SK-N-DZ (cell line): ENCODE results near the gene S1PR1. TPM values are rescaled to one million over a fixed set of nuclear protein-coding genes. Genes with fewer than 3 reads are reported as not detected.
A peak's percentile ranks its signal among the peaks of the same experiment; 100 is the strongest.
"Not testable (repeated sequence)": the region's sequence is repeated elsewhere in the genome, so short reads cannot be mapped to it uniquely, and the experiment has no call there.

Source experiments
- DNase-seq: peaks from one replicate; pipeline ENCODE4 v3.0.0-alpha.2; 2015; ENCODE audit warnings: low spot score
- polyA plus RNA-seq, 2 experiments: library from polyadenylated mRNA; depleted of rRNA; stranded (reverse); fragments of >200 nt; gene quantifications; 2 replicates each; pipeline ENCODE4 v1.2.3, GENCODE V29; 2014

S1PR1 gene
- polyA plus RNA-seq (2014; cell fraction: cytosol; rRNA removed): not detected in 2 replicates
- polyA plus RNA-seq (2014; cell fraction: nucleus; rRNA removed): 0.16 and 0.17 TPM in 2 replicates

DNA sequence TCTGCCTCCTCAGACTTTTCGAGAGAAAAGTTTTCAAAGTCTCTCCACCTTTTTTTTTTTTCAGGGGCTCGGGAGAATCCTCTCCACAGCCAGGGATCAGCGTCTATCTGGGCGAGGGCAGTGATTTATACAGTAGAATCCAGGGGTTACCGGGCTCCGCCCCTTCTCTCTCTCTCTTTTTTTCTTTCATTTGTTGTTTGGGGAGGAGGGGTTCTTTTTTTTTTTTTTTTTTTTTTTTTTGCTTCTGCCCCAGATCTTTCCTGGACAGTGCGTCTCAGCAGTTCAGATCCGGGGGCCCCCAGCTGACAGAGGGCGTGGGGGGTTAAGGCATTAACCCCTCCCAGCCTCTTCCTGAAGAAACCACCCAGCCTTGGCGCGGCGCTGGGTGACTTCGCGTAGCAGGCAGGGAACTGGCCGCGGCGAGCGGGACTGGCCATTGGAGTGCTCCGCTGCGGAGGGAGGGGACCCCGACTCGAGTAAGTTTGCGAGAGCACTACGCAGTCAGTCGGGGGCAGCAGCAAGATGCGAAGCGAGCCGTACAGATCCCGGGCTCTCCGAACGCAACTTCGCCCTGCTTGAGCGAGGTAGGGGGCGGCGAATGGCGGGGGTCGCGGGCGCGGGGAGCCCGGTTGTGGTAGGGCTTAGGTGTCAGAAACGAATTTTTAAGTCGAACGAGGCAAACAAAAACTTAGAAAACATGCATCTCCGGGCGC is at the start of gene S1PR1:
S1PR1 (plus strand) TSS at position 504 of the 713 bp plus-strand sequence. CDS start 1,966 bp downstream, outside the sequence.
- peak; percentile 29 for DNase-seq

DNA sequence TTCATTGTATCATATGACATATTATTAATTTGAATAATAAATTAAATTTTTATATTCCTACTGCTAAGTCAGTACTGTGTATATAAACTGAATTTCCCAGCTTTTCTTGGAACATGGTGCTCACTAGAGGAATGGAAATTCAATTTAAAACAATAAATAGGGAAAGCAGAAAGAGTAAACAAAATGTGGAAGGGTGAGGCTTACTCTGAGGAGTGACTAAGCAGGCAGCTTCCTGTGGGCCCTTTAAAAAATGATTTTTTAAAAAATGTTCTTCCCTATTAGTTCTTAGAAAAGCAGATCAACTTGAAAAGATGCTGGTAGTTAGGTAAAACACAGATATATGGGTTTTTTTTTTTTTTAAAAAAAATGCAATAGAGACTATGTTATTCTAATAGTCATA is 49.5 kb upstream of the S1PR1 start:
- no peak for DNase-seq

DNA sequence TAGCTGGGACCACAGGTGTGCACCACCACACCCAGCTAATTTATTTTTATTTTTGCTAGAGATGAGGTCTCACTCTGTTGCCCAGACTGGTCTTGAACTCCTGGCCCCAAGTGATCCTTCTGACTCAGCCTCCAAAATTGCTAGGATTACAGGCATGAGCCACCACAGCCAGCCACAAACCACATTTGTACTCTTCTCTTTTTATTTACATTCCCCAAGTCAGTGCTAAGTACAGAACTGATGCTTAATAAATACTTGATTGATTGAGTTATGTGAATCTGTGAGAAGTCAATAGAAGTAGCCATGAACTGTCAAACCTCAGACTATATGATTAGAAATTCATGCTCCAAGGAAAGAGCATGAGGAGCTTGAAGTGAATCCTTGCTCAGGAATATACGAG is 48.5 kb upstream of the S1PR1 start:
- no peak for DNase-seq

DNA sequence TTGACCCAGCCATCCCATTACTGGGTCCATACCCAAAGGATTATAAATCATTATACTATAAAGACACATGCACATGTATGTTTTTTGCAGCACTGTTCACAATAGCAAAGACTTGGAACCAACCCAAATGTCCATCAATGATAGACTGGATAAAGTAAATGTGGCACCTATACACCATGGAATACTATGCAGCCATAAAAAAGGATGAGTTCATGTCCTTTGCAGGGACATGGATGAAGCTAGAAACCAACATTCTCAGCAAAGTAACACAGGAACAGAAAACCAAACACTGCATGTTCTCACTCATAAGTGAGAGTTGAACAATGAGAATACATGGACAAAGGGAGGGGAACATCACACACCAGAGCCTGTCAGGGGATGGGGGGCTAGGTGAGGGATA is 47.9 kb upstream of the S1PR1 start:
- not testable (repeated sequence) for DNase-seq

DNA sequence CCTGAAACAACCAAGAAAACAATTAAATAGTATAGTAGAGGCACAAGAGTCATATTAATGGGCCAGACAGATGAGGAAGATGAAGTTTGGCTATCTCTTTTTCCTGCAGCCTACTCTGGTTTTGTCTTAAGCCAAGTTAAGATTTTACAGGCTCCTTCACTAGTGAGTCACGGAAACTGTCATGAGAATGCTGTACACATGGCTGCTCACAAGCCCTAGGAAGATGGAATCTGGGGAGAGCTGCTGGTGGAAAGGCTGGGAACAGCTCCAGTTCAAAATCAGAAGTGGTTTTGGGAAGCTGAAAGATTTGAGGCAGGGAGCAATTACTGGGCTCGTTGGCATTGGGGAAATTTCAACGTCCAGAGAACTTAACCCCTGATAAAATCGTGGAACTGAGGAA is 46.4 kb upstream of the S1PR1 start:
- no peak for DNase-seq

DNA sequence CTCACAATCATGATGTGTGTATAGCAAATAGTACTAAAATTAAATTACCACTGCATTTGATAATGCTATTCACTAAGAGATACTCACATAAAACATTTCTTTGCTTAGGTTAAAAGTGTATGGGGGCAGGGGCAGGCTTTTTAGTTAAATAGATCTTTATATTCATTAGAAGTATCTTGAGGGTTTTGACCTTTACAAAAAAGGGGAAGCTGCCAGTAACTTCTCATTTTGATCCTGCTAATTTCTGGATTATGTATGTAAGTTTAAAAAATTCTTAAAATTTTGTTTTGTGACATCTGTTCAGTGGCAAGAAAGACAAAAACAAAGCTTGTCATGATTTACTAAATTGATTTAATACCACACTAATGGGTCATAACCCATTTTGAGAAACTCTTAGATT is 45.8 kb upstream of the S1PR1 start:
- DNase-seq: no peak

DNA sequence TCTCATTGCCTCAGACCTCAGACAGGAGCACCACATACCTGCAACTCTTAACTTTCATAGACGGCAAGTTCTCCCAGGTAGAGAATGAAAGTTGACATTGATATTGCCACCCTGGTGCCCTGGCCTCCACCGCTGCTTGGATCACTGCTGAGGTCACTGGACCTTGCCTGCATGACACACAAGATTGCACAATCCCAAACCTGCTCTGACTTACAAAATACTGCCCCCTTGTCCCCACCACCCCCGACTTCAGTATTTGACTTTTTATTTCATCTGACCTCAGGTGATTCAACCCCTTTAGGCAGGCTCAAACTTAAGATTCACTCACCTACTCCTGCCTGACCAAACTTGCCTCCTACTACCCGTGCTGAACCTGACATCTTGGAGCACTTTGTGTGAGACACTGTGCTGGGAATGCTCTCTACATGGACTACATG is 43.1 kb upstream of the S1PR1 start:
- DNase-seq: no peak

DNA sequence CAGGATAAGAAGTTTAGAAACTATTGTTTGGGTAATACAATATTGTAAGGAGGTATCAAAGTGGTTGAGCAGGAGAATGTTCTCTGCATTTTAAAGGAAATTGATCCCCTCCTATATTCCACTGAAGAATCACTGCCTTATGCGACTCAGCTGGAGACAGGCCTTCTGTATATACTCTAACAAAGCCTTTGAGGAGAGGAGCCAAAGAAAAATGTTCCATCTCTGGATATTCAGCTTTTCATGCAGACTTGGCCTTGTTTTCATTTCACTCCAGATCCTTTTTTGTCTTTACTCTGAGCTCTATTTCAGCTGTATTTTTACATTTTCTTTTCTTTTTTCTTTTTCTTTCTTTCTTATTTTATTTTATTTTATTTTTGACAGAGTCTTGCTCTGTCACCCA is 42.1 kb upstream of the S1PR1 start:
- no peak for DNase-seq

DNA sequence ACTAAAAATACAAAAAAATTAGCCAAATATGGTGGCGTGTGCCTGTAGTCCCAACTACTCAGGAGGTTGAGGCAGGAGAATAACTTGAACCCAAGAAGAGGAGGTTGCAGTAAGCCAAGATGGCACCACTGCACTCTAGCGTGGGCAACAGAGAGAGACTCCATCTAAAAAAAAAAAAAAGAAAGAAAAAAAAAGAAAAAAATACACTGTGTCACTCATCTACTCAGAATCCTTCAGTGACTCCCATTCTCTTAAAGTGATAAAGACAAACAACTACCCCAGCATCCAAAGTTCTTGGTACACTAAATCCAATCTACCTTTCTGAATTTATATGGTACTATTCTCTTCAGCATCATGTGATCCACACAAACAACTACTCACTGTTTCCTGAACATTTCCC is 40.2 kb upstream of the S1PR1 start:
- no peak for DNase-seq

DNA sequence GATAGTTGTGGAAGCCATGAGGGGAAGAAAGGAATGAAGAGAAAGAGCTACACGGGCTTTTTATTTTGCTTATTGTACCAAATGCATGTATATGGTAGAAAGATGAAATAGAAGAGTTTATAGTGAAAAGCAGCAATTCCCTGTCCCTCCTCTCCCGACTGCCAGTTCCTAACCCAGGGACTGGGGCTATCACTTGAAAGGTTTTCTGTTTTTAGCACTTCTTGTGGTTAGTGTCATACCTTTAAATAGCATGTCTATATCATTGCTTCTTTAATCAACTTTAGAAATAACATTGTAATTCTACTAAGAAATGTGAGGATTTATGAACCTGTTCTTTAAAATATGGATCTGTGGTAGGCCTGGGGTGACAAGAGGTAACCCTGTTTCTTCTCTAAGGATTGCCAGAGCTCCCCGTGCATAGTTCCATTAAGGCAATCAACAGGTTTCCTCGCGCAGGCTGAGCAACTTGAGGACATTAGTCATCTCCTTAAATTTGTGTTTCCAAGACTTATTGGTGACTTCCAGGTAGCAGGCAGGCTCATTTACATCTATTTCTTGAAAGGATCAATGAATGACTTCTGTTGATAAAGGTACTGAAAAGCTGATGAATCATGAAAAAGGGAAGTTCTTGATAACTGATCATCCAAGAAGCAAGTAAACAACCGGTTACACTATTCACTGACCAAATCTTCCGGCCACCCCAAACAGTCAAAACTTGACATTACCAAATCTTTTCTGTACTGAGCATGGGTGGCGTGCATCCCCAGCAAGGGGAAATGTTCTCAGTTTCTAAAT is 37.8 kb upstream of the S1PR1 start:
- no peak for DNase-seq

DNA sequence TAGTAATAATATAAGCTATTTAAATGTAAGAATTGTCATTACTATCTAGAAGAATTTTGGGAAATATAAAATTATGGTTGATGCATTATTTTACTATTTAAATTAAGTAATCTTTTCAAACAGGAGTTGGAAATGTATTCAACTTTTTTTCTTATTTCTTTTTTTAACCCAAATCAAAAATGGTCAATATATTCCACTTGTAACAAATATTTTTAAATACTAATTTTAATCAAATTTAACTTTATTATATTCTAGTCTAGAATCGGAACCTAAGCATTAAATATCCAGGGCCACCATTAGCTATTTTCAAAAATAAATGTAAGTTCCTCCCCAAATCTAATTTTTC is 37.2 kb upstream of the S1PR1 start:
- no peak for DNase-seq

DNA sequence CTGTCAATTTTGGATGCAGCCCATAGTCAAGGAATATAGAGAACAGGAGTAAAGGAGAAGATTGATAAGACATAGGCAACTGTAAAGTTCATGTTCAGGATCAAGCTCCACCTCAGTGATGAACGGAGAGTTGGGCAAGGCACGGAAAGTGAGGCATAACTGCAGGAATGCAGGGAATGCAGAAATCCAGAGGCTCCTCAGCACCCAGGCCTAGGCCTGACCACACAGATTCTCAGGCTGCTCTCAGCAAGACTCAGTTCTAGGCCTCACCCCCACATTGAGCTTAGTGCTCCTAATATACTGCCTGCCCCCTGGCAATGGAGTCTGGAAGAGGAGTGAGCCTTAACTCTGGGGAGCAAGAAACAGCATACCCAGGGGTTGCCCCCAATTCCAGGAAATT is 36.3 kb upstream of the S1PR1 start:
- no peak for DNase-seq

DNA sequence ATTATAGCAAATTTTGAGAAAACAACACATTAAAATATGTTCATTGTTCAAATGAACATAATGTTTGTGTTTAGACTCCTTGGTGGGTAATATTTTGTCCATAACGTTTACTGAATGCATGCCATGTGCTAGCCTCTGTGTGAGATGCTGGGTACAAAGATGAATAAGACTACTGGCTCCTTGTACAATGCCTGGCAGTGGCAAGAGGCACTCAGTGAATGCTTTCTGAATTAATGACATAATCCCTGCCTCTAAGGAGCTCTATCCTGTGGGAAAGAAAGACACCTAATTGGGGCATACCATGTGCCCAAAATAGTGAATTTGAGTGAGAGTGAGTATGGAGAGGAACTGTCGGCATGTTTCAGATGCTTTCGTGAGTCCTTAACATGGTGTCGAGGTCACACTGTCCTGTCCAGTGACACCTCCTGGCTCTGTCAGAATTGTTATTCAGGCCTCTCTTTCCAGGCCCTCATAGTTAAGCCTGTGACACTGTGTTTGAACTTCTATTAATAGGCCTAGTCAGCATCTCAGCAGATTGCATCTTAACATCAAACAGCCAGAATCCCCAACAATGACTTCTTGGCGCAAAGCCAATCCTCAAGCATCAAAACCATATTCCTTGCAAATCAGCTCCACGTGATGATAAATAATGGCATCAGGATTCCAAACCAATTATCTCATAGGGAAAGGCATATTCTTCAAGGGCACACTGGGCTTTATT is 32.8 kb upstream of the S1PR1 start:
- peak; percentile 72 for DNase-seq

DNA sequence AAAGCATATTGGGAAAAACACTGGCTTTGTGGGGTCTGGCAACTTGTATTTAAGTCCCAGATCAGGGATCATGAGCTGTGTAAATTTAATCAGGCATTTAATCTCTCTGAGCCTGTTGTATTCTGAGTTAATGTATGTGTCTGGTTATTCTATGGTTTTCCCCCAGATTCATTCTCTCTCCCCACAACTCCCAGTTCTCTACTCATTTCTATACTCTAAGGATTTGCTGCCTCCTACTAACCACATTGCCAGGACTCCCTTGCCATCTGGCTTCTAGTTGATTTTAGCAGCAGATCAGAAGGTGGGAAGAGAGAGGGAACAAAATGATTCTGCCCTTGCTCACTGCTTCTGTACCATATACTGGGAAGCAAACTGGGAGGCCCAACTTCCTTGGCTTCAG is 31.4 kb upstream of the S1PR1 start:
- peak; percentile 59 for DNase-seq

DNA sequence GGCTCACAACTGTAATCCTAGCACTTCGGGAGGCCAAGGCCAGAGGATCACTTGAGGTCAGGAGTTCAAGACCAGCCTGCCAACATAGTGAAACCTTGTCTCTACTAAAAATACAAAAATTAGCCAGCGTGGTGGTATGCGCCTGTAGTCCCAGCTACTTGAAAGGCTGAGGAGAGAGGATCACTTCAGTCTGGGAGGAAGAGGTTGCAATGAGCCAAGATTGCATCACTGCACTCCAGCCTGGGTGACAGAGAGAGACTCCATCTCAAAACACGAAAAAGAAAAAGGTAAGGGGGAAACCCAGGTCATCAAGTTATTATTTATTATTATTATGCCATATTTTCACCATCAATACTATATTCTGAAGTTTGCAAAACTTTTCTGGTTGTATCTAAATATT is 30.7 kb upstream of the S1PR1 start:
- not testable (repeated sequence) for DNase-seq

DNA sequence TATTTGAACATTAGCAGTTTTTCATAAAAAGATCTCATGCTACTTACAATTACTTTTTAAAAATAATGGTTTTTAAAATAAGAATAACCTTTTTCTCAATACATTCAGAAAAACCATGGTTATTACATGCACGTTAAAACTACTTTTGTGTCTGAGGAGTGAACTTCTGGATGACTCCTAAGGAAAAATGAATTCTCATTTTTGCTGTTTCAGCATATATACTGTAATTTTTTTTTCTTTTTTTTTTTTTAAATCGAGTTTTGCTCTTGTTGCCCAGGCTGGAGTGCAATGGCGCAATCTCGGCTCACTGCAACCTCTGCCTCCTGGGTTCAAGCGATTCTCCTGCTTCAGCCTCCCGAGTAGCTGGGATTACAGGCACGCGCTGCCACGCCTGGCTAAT is 29.5 kb upstream of the S1PR1 start:
- DNase-seq: not testable (repeated sequence)

DNA sequence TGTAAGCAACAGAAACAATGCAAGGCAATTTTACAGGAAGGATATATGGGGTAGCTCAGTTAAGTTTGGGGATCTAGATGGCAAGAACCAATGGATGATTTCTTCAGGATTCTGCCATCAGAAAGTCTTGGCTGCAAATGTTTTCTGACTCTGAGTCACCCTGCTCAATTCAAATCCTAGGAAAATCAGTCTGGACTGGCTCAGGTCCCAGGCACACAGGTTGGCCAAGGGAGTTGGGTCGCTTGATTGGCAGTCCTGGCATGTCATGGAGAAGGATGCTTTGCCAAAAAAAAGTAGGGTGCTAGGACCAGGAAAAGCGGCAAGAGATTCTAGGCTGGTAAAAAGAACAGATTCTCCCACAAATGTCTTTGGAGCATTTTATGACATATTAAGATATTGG is 28.9 kb upstream of the S1PR1 start:
- no peak for DNase-seq

DNA sequence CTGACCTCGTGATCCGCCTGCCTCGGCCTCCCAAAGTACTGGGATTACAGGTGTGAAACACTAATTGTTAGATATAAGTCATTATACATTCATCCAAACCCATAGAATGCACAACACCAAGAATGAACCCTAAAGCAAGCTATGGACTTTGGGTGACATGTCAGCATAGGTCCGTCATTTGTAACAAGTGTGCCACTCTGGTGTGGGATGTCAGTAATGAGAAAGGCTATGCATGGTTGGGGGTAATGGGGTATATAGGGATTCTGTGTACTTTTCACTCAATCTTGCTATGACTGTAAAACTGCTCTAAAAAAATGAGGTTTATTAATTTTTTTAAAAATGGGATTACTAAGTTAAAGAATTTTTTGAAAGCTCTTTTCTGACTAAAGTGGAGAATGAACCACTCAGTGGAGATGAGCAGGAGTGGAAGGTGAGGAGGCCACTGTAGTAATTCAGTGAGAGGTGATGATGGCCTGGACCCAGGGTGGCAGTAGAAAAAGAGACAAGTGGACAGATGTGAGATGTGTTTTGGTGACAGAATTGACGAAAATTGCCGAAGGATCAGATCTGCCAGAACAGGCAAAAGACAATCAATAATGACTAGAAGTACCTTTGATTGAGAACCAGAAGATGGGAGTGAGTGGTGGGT is 21.3 kb upstream of the S1PR1 start:
- DNase-seq: no peak

DNA sequence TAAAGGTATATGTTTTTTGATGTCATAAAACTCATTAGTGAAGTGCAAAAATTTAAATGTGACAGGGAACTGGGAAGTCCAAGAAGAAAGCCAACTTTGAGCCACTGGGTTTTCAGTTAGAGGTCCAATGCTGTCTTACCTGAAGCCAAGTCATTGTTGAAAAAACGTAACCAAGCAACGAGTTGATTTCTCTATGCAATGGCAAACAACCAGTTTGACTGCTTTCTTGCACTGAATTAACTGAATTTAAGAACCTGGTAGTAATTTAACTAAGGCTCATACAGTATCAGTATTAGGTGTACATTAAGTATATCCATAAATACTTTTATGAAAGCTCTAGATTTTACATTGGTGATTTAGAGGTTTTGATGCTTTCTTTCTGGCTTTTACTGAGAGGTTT is 20.2 kb upstream of the S1PR1 start:
- no peak for DNase-seq

DNA sequence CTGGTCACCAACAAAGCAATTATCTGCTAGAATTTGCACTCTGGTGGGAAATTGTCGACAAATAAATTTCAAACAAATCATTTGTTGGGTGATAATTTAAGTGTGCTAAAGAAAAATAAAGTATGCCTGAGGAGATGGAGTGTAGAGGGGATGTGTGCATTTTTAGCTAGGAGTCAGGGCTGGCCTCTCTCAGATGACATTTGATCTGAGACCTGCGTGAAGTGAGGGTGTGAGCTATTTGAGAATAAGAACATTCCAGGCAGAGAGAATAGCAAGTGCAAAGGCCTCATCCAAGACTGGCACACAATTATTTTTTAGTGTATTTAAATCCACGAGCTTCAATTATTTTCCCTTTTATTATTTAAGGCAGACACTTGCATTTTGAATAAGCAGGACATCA is 19.7 kb upstream of the S1PR1 start:
- no peak for DNase-seq

DNA sequence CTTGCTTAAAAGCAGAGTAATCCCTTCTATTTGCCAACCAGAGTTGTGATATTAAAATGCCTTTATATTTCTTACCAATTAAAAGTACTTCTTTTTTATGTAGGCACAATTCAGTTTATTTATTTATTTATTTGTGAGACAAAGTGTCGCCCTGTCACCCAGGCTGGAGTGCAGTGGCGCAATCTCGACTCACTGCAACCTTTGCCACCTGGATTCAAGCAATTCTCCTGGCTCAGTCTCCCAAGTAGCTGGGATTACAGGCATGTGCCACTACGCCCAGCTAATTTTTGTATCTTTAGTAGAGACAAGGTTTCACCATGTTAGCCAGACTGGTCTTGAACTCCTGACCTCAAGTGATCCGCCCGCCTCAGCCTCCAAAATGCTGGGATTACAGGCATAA is 17.9 kb upstream of the S1PR1 start:
- DNase-seq: not testable (repeated sequence)
